ENCODE data around the gene LSAMP. TPM values are rescaled to one million over a fixed set of nuclear protein-coding genes. Genes with fewer than 3 reads are reported as not detected.

LSAMP gene
- total RNA-seq, 1 donor from 2014 or later: 30.1 TPM

GRCh38 chr3:116474032-116474780, 28.9 kb upstream of the LSAMP start:
- no peak for DNase-seq (ENCODE audit: low spot score in 2 of 2, unreplicated experiment in 2 of 2)
- no peak overlapping the region for H3K4me3 Mint-ChIP-seq
- peaks cover 9% of the 10 kb centered on the region for H3K9me3 Mint-ChIP-seq
- H3K27me3 Mint-ChIP-seq (ENCODE audit: low read depth): peaks cover 1% of the 10 kb centered on the region
- no peaks in the 10 kb centered on the region for H3K36me3 Mint-ChIP-seq
- TF ChIP-seq CTCF (IDR thresholded peaks at IDR 0.05; ENCODE audit: unreplicated experiment): no peak
- H3K27ac Mint-ChIP-seq: no peak overlapping the region
- H3K4me1 Mint-ChIP-seq: no peaks in the 10 kb centered on the region

DNA sequence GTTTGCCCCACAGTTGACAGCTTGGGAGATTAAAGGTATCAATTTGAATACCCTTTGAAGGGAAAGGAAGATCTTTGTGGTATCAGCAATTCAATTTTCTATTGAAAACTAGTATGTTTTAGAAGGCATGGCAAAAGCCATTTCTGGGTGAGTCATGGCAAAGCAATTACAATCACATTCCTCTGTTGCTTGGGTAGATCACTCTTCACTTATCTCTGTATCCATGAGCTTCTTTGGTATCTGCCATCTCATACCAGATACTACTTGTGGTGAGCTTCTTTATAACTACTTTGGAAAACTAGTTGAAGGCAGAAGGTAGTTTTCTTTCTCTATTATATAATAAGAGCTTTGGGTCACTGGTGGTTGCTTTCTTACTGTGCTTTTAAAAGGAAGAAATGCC, 28.3 kb upstream of the LSAMP start:
- H3K27ac Mint-ChIP-seq: no peak overlapping the region
- no peak for DNase-seq (ENCODE audit: low spot score in 2 of 2, unreplicated experiment in 2 of 2)

DNA sequence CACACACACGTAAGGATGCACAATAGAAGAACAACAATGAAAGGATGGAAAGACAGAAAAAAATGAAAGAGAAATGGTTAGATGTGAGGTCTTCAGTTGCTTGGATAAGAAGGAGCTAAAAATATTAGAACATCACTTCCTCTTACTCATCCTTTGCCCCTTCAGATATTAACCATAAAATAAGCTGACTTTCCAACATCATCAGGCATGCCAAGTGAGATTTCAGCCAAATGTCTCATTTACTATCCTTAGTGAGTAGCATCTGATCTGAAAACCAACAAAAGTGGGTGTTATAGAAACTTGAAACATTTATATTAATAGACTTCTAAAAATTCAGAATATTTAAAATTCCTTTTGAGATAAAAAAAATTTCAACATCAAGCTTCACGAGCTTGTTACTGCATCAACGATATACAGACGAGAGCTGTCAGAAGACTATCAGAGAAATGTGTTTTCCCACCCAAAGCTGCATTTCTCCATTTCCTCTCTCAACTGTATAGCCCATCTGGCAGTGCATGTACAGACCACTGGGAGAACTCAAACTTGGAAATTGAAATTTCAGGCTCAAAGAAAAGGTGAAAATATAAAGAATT, 25.4 kb upstream of the LSAMP start:
- Mint-ChIP-seq H3K4me3 (no peak overlapping the region), H3K4me1 (no peaks in the 10 kb centered on the region), H3K36me3 (no peaks in the 10 kb centered on the region), H3K27ac (no peak overlapping the region), H3K9me3 (no peaks in the 10 kb centered on the region), H3K27me3 (ENCODE audit: low read depth) (peaks cover 3% of the 10 kb centered on the region)
- no peak for DNase-seq (ENCODE audit: low spot score in 2 of 2, unreplicated experiment in 2 of 2)
- no peak for TF ChIP-seq CTCF (IDR thresholded peaks at IDR 0.05; ENCODE audit: unreplicated experiment)

More for the DNA sequence above, 28.3 kb upstream of the LSAMP start:
- Mint-ChIP-seq H3K36me3 (no peaks in the 10 kb centered on the region), H3K4me1 (no peaks in the 10 kb centered on the region), H3K9me3 (peaks cover 6% of the 10 kb centered on the region), H3K27me3 (ENCODE audit: low read depth) (peaks cover 1% of the 10 kb centered on the region), H3K4me3 (no peak overlapping the region)
- TF ChIP-seq CTCF (IDR thresholded peaks at IDR 0.05; ENCODE audit: unreplicated experiment): no peak

DNA sequence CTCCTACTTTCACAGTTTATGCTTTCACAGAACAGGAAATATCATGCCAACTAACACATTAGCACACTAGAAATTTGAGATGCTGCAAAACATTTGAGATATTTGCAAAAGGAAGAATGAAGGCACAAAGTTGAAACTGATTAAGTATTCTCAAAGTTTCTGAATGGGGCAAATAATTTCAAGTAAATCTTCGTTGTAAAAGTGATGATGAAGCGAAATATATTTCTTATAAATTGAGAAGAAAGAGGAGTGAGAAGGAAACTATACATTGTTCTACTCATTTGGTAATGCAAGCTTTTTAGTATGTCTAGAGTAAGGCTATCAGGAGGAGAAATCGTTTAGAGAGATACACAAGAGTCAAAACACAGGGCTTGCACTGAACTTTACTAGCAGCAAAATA, 24.3 kb upstream of the LSAMP start:
- Mint-ChIP-seq H3K4me3 (no peak overlapping the region), H3K27me3 (ENCODE audit: low read depth) (peaks cover 3% of the 10 kb centered on the region), H3K9me3 (no peaks in the 10 kb centered on the region), H3K4me1 (no peaks in the 10 kb centered on the region), H3K36me3 (no peaks in the 10 kb centered on the region), H3K27ac (no peak overlapping the region)
- TF ChIP-seq CTCF (IDR thresholded peaks at IDR 0.05; ENCODE audit: unreplicated experiment): no peak
- DNase-seq (ENCODE audit: low spot score in 2 of 2, unreplicated experiment in 2 of 2): no peak

- no peak overlapping the region for H3K27ac Mint-ChIP-seq
- DNase-seq (ENCODE audit: low spot score in 2 of 2, unreplicated experiment in 2 of 2): no peak
- TF ChIP-seq CTCF (IDR thresholded peaks at IDR 0.05; ENCODE audit: unreplicated experiment): no peak
- no peaks in the 10 kb centered on the region for H3K36me3 Mint-ChIP-seq
- no peak overlapping the region for H3K4me3 Mint-ChIP-seq
- H3K27me3 Mint-ChIP-seq (ENCODE audit: low read depth): peaks cover 10% of the 10 kb centered on the region
- no peaks in the 10 kb centered on the region for H3K9me3 Mint-ChIP-seq
- no peaks in the 10 kb centered on the region for H3K4me1 Mint-ChIP-seq
These were observed 19.1 kb upstream of the LSAMP start for GRCh38 chr3:116464276-116464798.
